Activated gamma-delta T cell treated with anti-CD3 and anti-CD28 coated beads, Interleukin-2, amount 50 U/mL, for 16 hours (primary cell): ENCODE data around the gene SDC3.
"Not testable (repeated sequence)": the region's sequence is repeated elsewhere in the genome, so short reads cannot be mapped to it uniquely, and the experiment has no call there.

Source experiments
- DNase-seq: peaks from one replicate; pipeline ENCODE4 v3.0.0-alpha.2; 2020; ENCODE audit warnings: low read depth

Gene SDC3, protein sequence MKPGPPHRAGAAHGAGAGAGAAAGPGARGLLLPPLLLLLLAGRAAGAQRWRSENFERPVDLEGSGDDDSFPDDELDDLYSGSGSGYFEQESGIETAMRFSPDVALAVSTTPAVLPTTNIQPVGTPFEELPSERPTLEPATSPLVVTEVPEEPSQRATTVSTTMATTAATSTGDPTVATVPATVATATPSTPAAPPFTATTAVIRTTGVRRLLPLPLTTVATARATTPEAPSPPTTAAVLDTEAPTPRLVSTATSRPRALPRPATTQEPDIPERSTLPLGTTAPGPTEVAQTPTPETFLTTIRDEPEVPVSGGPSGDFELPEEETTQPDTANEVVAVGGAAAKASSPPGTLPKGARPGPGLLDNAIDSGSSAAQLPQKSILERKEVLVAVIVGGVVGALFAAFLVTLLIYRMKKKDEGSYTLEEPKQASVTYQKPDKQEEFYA

DNA sequence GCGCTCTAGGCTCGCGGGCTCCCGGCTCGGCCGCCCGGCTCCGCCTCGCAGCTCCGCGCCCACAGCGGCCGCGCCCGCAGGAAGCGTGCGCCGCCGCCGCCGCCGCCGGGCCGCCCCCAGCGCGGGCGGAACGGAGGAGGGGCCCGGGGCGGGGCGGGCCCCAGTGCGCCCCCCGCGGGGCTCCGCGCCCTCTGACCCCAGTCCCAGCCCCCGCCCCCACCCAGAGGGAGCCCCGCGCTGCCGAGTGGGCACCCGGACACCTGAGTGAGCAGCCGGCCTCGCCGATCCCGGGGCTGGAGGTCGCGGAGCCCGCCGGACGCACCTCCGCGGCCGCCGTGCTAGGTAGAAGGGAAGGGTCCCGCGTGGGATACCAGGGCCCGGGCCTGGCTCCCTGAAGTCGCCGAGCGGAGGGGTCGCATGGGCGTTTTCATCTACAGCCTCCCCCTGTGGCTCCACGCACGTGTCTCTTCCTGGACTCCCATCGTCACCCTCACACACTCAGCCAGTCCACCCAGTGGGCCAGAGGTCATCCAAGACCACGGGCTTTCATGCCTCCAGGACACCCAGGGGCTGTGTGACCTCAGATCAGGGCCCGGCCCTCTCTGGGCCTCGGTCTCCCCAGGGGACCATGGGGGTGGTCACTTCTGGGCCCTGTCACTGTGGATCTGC lies at the start of gene SDC3:
SDC3 (minus strand) TSS at position 63 of the 669 bp plus-strand sequence. CDS start 172 bp downstream, outside the sequence.
- DNase-seq = no peak

GRCh38 chr1:30957560-30958222 lies 49.1 kb upstream of the SDC3 start:
- DNase-seq = no peak

- DNase-seq = no peak
Observed at GRCh38 chr1:30955448-30956015, 47.0 kb upstream of the SDC3 start.

GRCh38 chr1:30953685-30954084 lies 45.1 kb upstream of the SDC3 start:
- no peak for DNase-seq

DNA sequence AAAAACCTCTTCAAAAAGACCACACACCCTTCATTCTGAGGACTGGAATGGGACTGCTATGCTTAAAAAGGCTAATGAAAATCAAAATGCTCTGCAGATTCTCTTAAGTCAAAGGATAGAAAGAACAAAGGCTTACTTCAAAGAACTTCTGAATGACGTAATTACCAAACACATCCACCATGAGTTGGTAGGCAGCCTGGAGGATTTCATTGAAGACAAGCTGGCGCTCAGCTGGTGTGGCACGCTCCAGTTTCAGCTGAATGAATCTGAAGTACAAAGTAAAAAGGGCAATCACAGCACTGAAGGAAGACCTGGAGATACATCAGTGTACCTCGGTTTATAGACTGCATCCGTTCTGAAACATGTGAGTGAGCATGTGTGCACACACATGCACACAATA lies 43.5 kb upstream of the SDC3 start:
- no peak for DNase-seq

GRCh38 chr1:30950700-30951099 lies 42.1 kb upstream of the SDC3 start:
- no peak for DNase-seq

DNA sequence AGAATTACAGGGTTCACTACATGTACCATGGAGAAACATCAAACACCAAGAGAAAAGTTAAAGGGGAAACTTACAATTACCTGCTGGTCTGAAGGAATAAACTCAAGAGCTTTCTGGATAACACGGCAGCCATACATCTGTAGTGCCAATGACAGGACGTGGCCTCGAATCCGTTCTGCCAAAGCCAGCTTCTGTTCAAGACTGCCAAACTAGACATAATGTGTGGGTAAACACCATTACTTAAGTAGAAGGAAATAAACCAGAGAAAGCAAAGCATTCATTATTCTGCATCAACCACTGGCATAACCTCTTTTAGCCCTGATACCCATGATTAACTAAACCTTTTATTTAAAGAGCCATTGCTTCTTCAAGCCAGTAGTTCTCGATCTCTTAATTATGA lies 41.5 kb upstream of the SDC3 start:
- DNase-seq = no peak

GRCh38 chr1:30949487-30949838 lies 40.9 kb upstream of the SDC3 start:
- not testable (repeated sequence) for DNase-seq

DNA sequence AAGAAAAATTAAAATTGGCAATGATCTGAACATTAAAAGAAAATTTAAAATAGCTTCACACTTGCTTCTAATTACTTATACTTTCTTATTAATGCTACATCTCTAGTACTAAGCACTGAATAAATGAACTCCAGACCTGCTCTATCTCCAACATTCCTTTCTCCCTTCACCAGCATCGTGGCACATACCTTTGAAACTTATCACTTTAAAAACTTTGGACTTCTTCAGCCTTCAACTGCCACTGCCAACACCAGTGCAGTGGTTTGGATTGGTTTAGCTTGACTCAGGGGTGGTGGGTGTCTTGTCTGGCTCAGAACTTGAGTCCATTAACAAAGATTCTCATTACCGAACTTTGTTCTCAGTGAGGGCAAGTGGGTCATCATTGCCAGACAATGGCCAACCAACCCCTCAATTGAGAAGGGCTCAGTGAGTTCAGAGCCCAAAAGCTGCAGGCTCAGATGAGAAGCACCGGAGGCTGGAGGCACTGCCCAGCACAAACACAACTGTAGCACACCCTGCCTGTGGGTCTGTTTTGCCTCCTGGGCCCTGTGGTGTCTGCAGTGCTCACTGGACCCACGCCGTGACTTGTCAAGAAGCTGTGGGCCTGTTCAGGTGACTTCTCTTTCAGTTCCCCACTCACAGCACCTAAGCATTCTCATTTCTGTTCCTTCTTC lies 40.4 kb upstream of the SDC3 start:
- not testable (repeated sequence) for DNase-seq

DNA sequence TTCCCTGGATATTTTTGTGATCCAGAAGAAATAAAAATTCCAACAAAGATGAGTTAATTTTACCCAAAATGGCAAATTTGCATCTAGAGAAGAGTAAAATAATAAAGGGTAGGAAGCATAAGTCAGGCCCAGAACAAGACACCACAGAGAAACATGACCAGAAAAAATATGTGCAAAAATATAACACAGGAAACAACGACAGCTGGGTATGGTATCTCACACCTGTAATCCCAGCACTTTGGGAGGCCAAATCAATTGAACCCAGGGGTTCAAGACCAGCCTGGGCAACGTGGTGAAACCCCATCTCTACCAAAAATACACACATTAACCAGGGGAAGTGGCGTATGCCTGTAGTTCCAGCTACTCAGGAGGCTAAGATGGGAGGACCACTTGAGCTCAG lies 39.7 kb upstream of the SDC3 start:
- DNase-seq = no peak

GRCh38 chr1:30947212-30947611 lies 38.7 kb upstream of the SDC3 start:
- DNase-seq = no peak

DNA sequence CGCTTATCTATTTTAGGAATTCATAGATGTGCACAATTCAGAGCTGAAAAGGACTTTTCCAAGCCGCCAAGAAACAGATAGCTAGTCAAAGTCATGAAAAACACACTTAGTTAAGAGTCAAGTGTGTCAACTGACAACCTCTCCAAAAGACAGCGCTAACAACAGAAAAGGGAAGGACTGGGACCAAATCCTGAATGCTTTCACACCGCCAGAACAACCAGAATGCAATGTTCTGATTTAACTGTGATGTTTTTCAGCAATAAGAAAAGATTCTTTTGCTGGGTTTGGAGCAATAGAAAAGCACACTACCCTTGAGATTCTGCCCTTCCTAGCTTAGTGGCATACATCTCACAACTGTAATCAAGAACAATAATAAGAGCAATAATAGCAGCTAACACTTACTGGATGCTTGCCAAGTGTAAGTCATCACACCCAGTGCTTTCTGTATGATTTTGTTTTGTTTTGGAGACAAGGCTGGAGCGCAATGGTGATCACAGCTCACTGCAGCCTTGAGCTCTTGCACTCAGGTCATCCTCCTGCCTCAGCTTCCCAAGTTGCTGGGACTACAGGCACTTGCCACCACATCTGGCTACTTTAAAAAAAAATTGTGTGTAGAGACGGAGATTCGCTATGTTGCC lies 33.9 kb upstream of the SDC3 start:
- DNase-seq = no peak

DNA sequence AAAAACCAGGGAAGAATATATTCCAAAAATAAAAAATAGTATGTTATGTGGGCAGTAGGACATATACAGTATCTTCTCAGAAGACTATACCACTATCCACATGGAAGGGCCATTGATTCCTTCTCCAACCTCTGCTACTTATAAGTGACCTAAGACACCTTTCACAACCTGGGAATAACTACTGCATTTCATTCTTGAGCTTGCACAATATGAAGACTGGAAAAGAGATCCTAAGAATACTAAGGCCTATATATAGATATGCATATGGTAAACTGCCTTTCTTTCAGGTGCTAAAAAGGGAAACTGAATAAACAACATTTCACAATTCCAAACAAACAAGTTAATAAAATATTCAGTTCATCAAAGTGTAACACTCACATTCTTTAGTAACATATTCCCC lies 32.0 kb upstream of the SDC3 start:
- no peak for DNase-seq

DNA sequence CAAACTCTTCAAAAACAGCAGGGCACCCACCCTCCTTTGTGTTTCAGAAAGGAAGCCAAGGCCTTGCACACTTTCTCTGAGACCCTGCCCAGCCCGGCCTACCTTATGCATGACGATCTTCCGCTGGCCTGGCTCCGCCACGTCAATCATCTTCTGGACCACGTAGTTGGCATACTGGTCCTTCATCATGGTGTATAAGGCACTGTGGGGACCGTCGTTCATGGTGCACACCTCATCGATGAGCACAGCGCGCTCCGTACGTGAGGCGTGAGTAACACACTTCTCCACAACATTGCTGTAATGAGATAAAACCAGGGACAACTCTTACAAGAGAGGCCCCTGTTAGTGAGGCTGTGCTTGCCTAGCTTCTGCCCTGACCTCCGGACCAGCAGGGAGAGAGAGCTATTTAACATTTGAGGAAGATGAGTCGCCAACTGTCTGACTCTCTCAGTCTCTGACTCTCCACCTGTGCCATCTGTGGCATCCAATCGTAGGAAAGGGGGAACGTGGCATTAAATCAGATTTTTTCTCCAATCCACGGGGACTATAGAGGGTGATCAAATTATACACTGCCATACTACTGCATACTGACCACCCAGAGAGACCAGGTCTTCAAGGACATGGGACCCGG lies 28.1 kb upstream of the SDC3 start:
- no peak for DNase-seq

- not testable (repeated sequence) for DNase-seq
Observed at GRCh38 chr1:30935758-30936157, 27.2 kb upstream of the SDC3 start.

- no peak for DNase-seq
Observed at GRCh38 chr1:30934613-30935012, 26.1 kb upstream of the SDC3 start.

DNA sequence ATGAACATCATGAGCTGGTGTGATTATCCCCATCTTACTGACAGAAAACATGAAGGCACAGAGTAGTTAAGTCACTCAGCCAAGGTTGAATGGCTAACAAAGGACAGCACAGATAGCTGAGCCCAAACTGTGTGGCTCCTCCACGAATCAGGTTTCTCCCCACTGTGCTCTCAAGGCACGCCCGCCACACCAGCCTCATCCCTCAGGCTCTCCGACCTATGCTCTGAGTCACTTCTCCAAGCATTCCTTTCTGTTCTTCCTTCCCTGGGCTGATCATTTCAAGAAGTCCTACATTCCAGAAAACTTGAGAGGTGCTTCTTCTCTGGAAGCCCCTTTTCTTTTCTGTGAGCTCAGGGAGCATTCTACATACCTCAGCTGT lies 25.3 kb upstream of the SDC3 start:
- no peak for DNase-seq

- no peak for DNase-seq
Observed at GRCh38 chr1:30930631-30931173, 22.1 kb upstream of the SDC3 start.

- DNase-seq = no peak
Observed at GRCh38 chr1:30929944-30930525, 21.5 kb upstream of the SDC3 start.

GRCh38 chr1:30929135-30929889 lies 20.8 kb upstream of the SDC3 start:
- DNase-seq = peak; percentile 22
